GM18861 (cell line): ENCODE measurements around the gene XKR7.

Experiments
- ATAC-seq: cut with Tn5 transposase; IDR thresholded peaks from one replicate; pipeline ENCODE4 v1.9.1; 2021; ENCODE audit not compliant: unreplicated experiment

The XKR7 gene

GRCh38 chr20:32036716-32037485 is 69.0 kb downstream of the XKR7 start:
- no peak for ATAC-seq

- ATAC-seq: no peak
These were observed 70.0 kb downstream of the XKR7 start for GRCh38 chr20:32037929-32038328.

GRCh38 chr20:32040142-32040953 is 72.4 kb downstream of the XKR7 start:
- ATAC-seq: peak; percentile 68

- ATAC-seq: no peak
These were observed 78.0 kb downstream of the XKR7 start for GRCh38 chr20:32045999-32046398.

DNA sequence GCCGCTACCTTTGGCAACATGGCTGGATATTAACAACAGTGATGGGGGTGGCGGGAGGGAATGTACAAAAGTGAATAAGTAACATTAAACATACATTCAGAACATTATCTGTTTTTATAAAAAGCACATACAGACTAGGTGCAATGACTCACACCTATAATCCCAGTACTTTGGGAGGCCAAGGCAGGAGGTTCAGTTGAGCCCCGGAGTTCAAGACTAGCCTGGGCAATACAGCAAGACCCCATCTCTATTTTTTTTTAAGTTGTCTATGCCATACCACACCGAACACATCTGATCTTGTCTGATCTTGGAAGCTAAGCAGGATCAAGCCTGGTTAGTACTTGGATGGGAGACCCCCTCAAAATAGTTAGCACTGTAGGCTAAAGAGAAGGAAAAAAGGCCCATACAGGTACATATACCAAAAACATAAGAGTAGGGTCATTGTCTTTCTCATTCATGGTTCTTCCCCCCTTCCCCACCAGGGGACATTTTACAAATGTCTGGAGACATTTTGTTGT is 82.4 kb downstream of the XKR7 start:
- ATAC-seq: no peak

DNA sequence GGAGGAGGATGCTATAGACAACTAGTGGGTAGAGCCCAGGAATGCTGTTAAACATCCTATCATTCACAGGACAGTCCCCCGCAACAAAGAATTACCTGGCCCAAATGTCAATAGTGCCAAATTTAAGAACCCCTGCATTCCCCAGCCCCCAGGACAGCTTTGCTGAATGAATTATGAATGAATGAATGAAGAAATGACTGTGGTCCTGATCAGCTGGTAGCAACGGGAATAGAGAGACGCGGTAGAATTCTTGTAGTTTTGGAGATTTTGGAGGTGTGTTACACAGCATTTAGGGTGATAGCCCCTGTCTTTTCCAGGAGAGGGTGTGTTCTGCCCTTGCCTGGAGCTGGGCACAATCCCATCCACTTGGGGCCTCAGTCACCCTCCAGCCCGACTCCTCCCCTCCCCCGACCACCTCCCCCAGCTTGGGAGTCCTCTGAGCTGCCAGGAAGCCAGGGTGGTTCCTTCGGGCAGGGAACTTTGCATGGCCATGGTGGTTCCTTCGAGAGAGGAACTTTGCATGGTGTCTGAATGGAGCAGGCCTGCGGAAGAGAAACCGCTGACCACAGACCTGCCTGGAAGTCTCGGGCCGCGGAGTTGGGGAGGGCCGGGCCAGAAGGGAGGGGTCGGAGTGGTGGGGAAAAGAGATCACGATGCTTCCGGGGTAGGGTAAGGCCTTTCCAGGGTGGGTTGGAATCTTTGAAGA is 83.1 kb downstream of the XKR7 start:
- ATAC-seq: no peak

DNA sequence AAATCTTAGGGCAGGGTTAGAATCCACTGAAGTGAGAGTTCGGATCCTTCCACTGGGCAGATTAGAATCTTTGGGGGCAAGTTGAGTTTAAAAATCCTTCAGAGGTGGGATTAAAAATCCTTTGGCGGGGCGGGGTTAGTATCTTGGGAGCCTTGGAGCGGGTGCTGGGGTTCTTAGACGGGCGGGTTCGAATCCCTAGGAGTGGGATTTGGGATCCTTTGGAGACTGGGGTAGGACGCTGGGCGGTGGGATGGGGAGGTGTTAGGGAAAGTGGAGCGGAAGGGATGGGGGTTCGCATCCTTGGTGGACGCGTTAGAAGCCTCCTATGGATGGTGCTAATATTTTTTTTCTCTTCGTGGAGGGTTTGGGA is 83.8 kb downstream of the XKR7 start:
- ATAC-seq: no peak

GRCh38 chr20:32052090-32052777 is 84.3 kb downstream of the XKR7 start, which contains the start of gene HCK:
Gene HCK (plus strand): TSS chr20:32052242.
- no peak for ATAC-seq

- no peak for ATAC-seq
These were observed 84.9 kb downstream of the XKR7 start for GRCh38 chr20:32052778-32053362.
